Panc1 (cell line): ENCODE data around the gene R3HDM2. TPM values are rescaled to one million over a fixed set of nuclear protein-coding genes. Genes with fewer than 3 reads are reported as not detected.
"Not testable (repeated sequence)": the region's sequence is repeated elsewhere in the genome, so short reads cannot be mapped to it uniquely, and the experiment has no call there.

Experiments used
- ATAC-seq: fragments of 200-7000 bp; cut with Tn5 transposase; 2 replicates; pipeline ENCODE4 v1.9.1; 2020; ENCODE audit warnings: mild to moderate bottlenecking, moderate library complexity
- BruUV-seq: library from RNA; stranded (reverse); fragments of 400-500 nt; replicated peaks from 2 replicates; lab custom pipeline; 2021; lab: Mats Ljungman, UMichigan
- CTCF ChIA-PET: fragments of 300-600 bp; sonication (Branson Sonifier 250); formaldehyde crosslinking; loops from one replicate; lab custom pipeline; 2022; ENCODE audit warnings: antibody characterized with exemption; lab: Charles Lee
- POLR2A ChIA-PET: fragments of 300-600 bp; sonication (Branson Sonifier 250); formaldehyde crosslinking; loops from one replicate; lab custom pipeline; 2022; ENCODE audit warnings: antibody characterized with exemption; lab: Charles Lee
- DNase-seq: peaks from one replicate; pipeline ENCODE4 v3.0.0-alpha.2; 2010; ENCODE audit warnings: low read depth, low spot score
- H3K27ac ChIP-seq: 2 replicates; pipeline ENCODE4 v1.5.1; 2011; ENCODE audit warnings: mild to moderate bottlenecking, low read length, inconsistent platforms
- H3K27me3 ChIP-seq: fragments of 200-500 bp; sonication (Bioruptor generic); 2 replicates; pipeline ENCODE4 v1.6.0; 2014; ENCODE audit warnings: low read length, inconsistent platforms; ENCODE audit not compliant: control insufficient read depth, insufficient read depth
- H3K36me3 ChIP-seq: fragments of 200-500 bp; sonication (Bioruptor generic); 2 replicates; pipeline ENCODE4 v1.5.1; 2014; ENCODE audit warnings: inconsistent platforms, mild to moderate bottlenecking, low read length, moderate library complexity; ENCODE audit not compliant: control insufficient read depth, insufficient read depth
- H3K4me1 ChIP-seq: 2 replicates; pipeline ENCODE4 v1.5.1; 2011; ENCODE audit warnings: inconsistent platforms, mild to moderate bottlenecking, low read length, moderate library complexity; ENCODE audit not compliant: control insufficient read depth, insufficient read depth
- H3K4me3 ChIP-seq, 2 experiments: 2 replicates each; pipeline ENCODE4 v1.5.1; 2011 to 2012; ENCODE audit warnings: low read depth in 2 of 2, low read length in 2 of 2, mild to moderate bottlenecking in 2 of 2, inconsistent platforms in 1 of 2, moderate library complexity in 1 of 2
- H3K9me3 ChIP-seq: fragments of 200-500 bp; sonication (Bioruptor generic); 2 replicates; pipeline ENCODE4 v1.5.1; 2014; ENCODE audit warnings: low read depth, mild to moderate bottlenecking, inconsistent platforms, low read length, moderate library complexity; ENCODE audit not compliant: control insufficient read depth, insufficient read depth
- CTCF ChIP-seq: fragments of 450-650 bp; IDR thresholded peaks from 2 replicates; pipeline ENCODE4 v1.5.1; 2017; ENCODE audit warnings: mild to moderate bottlenecking
- POLR2AphosphoS5 ChIP-seq: IDR thresholded peaks from 2 replicates; pipeline ENCODE4 v1.6.1; 2012; ENCODE audit warnings: mild to moderate bottlenecking, low read depth, low read length, moderate library complexity
- REST ChIP-seq, 2 experiments: IDR thresholded peaks; 2 replicates each; pipeline ENCODE4 v1.6.1; 2011 to 2012; ENCODE audit warnings: low read depth in 2 of 2, control low read depth in 1 of 2, low read length in 1 of 2, mild to moderate bottlenecking in 1 of 2, moderate library complexity in 1 of 2; ENCODE audit not compliant: insufficient read depth in 1 of 2
- SIN3A ChIP-seq: IDR thresholded peaks from 2 replicates; pipeline ENCODE4 v1.6.1; 2012; ENCODE audit warnings: low read depth, mild to moderate bottlenecking, low read length, moderate library complexity, borderline replicate concordance; ENCODE audit not compliant: insufficient read depth
- TCF7L2 ChIP-seq: IDR thresholded peaks from 2 replicates; pipeline ENCODE4 v1.6.1; 2011; ENCODE audit warnings: mild to moderate bottlenecking, low read depth, low read length, inconsistent platforms
- in situ Hi-C: cut with HindIII; loops from 2 replicates; pipeline ENCODE4 v1.10.0; 2016; ENCODE audit warnings: low sequenced_read_pairs, low pct_unique_long_range_greater_than_20kb
- intact Hi-C: fragments of 100-400 bp; cut with micrococcal nuclease; formaldehyde crosslinking; loops from one replicate; pipeline ENCODE4 v1.10.0; 2022; ENCODE audit not compliant: unreplicated experiment
- total RNA-seq: library from RNA; stranded (reverse); gene quantifications from one replicate; pipeline ENCODE4 v1.2.1, GENCODE V29; 2021; ENCODE audit not compliant: unreplicated experiment

The R3HDM2 gene
- total RNA-seq, 1 experiment from 2014 or later: 56.5 TPM

- H3K4me1 ChIP-seq: no peaks in the 10 kb centered on the region
- ATAC-seq (no peak), DNase-seq (no peak)
- in situ Hi-C loops (no loop called here), intact Hi-C loops (no loop called here)
- no TSS peak for BruUV-seq
- H3K9me3 ChIP-seq: no peaks in the 10 kb centered on the region
- no peak overlapping the region for H3K27ac ChIP-seq
- no peaks in the 10 kb centered on the region for H3K27me3 ChIP-seq
- POLR2A ChIA-PET: interaction anchor here (0.6 kb wide), 1 partner anchor 136 kb away, joined by 6 read pairs; no protein-coding TSS in a partner anchor
- no peak for TF ChIP-seq TCF7L2
- no peak for TF ChIP-seq POLR2AphosphoS5
- no peak for TF ChIP-seq CTCF
- TF ChIP-seq REST (IDR thresholded peaks at IDR 0.05; ENCODE audit: insufficient read depth in 1 of 2, low read depth in 2 of 2, low read length in 1 of 2): no peak
- TF ChIP-seq SIN3A: no peak
- H3K4me3 ChIP-seq: no peak overlapping the region
- H3K36me3 ChIP-seq: peaks cover 4% of the 10 kb centered on the region
- CTCF ChIA-PET: interaction anchor here (0.8 to 1.2 kb wide), 2 partner anchors 8 to 154 kb away, joined by 3 to 4 read pairs; no protein-coding TSS in a partner anchor
Measured at GRCh38 chr12:57299514-57300016, 131.3 kb downstream of the R3HDM2 start.

GRCh38 chr12:57296291-57296690, 134.6 kb downstream of the R3HDM2 start:
- Histone ChIP-seq H3K4me1 (no peaks in the 10 kb centered on the region), H3K4me3 (no peak overlapping the region), H3K9me3 (no peaks in the 10 kb centered on the region), H3K27me3 (no peaks in the 10 kb centered on the region), H3K36me3 (peaks cover 2% of the 10 kb centered on the region; the same call in 1 of the 2 replicates), H3K27ac (no peak overlapping the region)
- ATAC-seq (no peak), DNase-seq (no peak)
- no TSS peak for BruUV-seq
- POLR2A ChIA-PET: no interaction called here
- CTCF ChIA-PET: no interaction called here
- intact Hi-C loops (no loop called here), in situ Hi-C loops (no loop called here)
- no peak for TF ChIP-seq SIN3A
- TF ChIP-seq TCF7L2: no peak
- TF ChIP-seq POLR2AphosphoS5: no peak
- TF ChIP-seq CTCF: no peak
- no peak for TF ChIP-seq REST (IDR thresholded peaks at IDR 0.05; ENCODE audit: insufficient read depth in 1 of 2, low read depth in 2 of 2, low read length in 1 of 2)

- H3K4me1 ChIP-seq, intact Hi-C loops, H3K36me3 ChIP-seq, H3K27me3 ChIP-seq, DNase-seq, H3K27ac ChIP-seq, ATAC-seq, H3K4me3 ChIP-seq, H3K9me3 ChIP-seq, in situ Hi-C loops, POLR2A ChIA-PET, BruUV-seq: not testable (repeated sequence)
- CTCF ChIA-PET: interaction anchor here (0.8 kb wide), 1 partner anchor 177 kb away, joined by 8 read pairs; the partner anchor contains the start of gene GLI1
Measured at GRCh38 chr12:57282073-57282472, 148.8 kb downstream of the R3HDM2 start.
